ENCODE data around the gene CFAP20DC. TPM values are rescaled to one million over a fixed set of nuclear protein-coding genes. Genes with fewer than 3 reads are reported as not detected.
"Not testable (repeated sequence)": the region's sequence is repeated elsewhere in the genome, so short reads cannot be mapped to it uniquely, and the experiment has no call there.

CFAP20DC gene
- total RNA-seq, result under 1 TPM in 3 of 5 donors, not detected in 2; 0.26 to 0.51 (median 0.28) TPM
- total RNA-seq (2013), result 0.22 TPM
- total RNA-seq, result 0 to 0.89 (median 0.28) reads per million in 29 experiments

GRCh38 chr3:59049671-59050331, at the start of gene CFAP20DC:
CFAP20DC (minus strand) TSS chr3:59050025; CDS start chr3:59049631, 394 bp downstream.
- Mint-ChIP-seq H3K27ac (peak within 1 kb of the TSS; percentile 1 to 36), H3K9me3 (no peaks in the 10 kb centered on the region), H3K27me3 (no peaks in the 10 kb centered on the region), H3K4me1 (peaks cover 4 to 9% (median 8%) of the 10 kb centered on the region in 3 donors), H3K4me3 (peak within 1 kb of the TSS; percentile 72 to 77 (median 75)), H3K36me3 (no peaks in the 10 kb centered on the region)
- CTCF ChIA-PET, result no interaction called here
- Histone ChIP-seq H3K4me1 (ENCODE audit: control insufficient read depth in 1 of 2, extremely low read depth in 1 of 2, insufficient read depth in 2 of 2, low read length in 2 of 2) (peaks cover 0 to 11% of the 10 kb centered on the region in 2 experiments), H3K36me3 (ENCODE audit: control insufficient read depth in 2 of 2, extremely low read depth in 1 of 2, insufficient read depth in 1 of 2, low read length in 1 of 2) (no peaks in the 10 kb centered on the region), H3K4me3 (ENCODE audit: control insufficient read depth in 1 of 2, extremely low read depth in 1 of 2, low read length in 1 of 2) (peak within 1 kb of the TSS; percentile 63 to 71), H3K9me3 (no peaks in the 10 kb centered on the region), H3K27me3 (replicated peaks in 1 of 2; ENCODE audit: control insufficient read depth in 2 of 2, extremely low read depth in 1 of 2, insufficient read depth in 2 of 2, low read length in 1 of 2) (no peaks in the 10 kb centered on the region), H3K27ac (ENCODE audit: low read length) (peak within 1 kb of the TSS; percentile 8)
- peak; percentile 95 to 97 (median 96) for ATAC-seq (replicated peaks in 1 of 4)
- WGBS (ENCODE audit: insufficient coverage), result 6% methylated on average over 53 of the region's 60 CpGs
- POLR2A ChIA-PET, result no interaction called here
- DNase-seq, result peak; percentile 50 to 92 (median 83)

- DNase-seq; H3K4me3 ChIP-seq (ENCODE audit: control insufficient read depth in 1 of 2, extremely low read depth in 1 of 2, low read length in 1 of 2); POLR2A ChIA-PET; H3K9me3 ChIP-seq; CTCF ChIA-PET; H3K27ac ChIP-seq (ENCODE audit: low read length); H3K36me3 Mint-ChIP-seq; H3K27ac Mint-ChIP-seq; H3K27me3 ChIP-seq (replicated peaks in 1 of 2; ENCODE audit: control insufficient read depth in 2 of 2, extremely low read depth in 1 of 2, insufficient read depth in 2 of 2, low read length in 1 of 2); H3K4me1 ChIP-seq (ENCODE audit: control insufficient read depth in 1 of 2, extremely low read depth in 1 of 2, insufficient read depth in 2 of 2, low read length in 2 of 2); ATAC-seq (replicated peaks in 1 of 4); H3K4me3 Mint-ChIP-seq; H3K4me1 Mint-ChIP-seq; H3K36me3 ChIP-seq (ENCODE audit: control insufficient read depth in 2 of 2, extremely low read depth in 1 of 2, insufficient read depth in 1 of 2, low read length in 1 of 2): not testable (repeated sequence)
- Mint-ChIP-seq H3K9me3 (peaks cover 8 to 14% (median 11%) of the 10 kb centered on the region in 3 donors), H3K27me3 (peaks cover 18 to 20% of the 10 kb centered on the region in 2 donors)
- WGBS (ENCODE audit: insufficient coverage), result no CpG with 5 or more reads among the region's 1 CpG
Observed at GRCh38 chr3:59098516-59098915, 48.7 kb upstream of the CFAP20DC start.

DNA sequence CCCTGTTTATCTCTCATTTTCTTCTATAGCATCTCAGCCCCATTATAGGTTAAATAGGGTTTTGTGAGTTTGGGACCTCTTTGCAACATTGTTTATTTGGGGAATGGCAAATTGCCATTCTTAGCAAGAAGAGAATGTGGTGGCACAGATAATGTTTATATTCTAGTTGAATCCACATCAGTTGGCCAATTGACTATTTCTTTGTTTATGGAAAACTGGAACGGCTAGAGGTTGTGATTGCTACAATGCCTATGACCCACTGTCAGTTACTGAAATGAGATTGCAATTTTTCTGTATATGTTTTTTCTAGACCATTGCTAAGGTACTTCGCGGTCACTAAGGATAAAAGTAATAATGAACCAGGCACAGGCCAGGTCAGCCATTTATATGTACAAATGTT, 44.6 kb upstream of the CFAP20DC start:
- H3K36me3 ChIP-seq (ENCODE audit: control insufficient read depth in 2 of 2, extremely low read depth in 1 of 2, insufficient read depth in 1 of 2, low read length in 1 of 2), result no peaks in the 10 kb centered on the region
- no peaks in the 10 kb centered on the region for H3K36me3 Mint-ChIP-seq
- no peaks in the 10 kb centered on the region for H3K4me1 ChIP-seq (ENCODE audit: control insufficient read depth in 1 of 2, extremely low read depth in 1 of 2, insufficient read depth in 2 of 2, low read length in 2 of 2)
- POLR2A ChIA-PET, result no interaction called here
- no peak overlapping the region for H3K27ac ChIP-seq (ENCODE audit: low read length)
- peaks cover 1 to 10% of the 10 kb centered on the region in 2 donors for H3K27me3 Mint-ChIP-seq
- no peak for DNase-seq
- 88% methylated on average over 1 of the region's 3 CpGs for WGBS (ENCODE audit: insufficient coverage)
- H3K4me3 Mint-ChIP-seq, result no peak overlapping the region
- H3K9me3 ChIP-seq, result no peaks in the 10 kb centered on the region
- no peak for ATAC-seq (replicated peaks in 1 of 4)
- CTCF ChIA-PET, result no interaction called here
- no peaks in the 10 kb centered on the region for H3K4me1 Mint-ChIP-seq
- no peak overlapping the region for H3K4me3 ChIP-seq (ENCODE audit: control insufficient read depth in 1 of 2, extremely low read depth in 1 of 2, low read length in 1 of 2)
- no peaks in the 10 kb centered on the region for H3K27me3 ChIP-seq (replicated peaks in 1 of 2; ENCODE audit: control insufficient read depth in 2 of 2, extremely low read depth in 1 of 2, insufficient read depth in 2 of 2, low read length in 1 of 2)
- no peak overlapping the region for H3K27ac Mint-ChIP-seq
- H3K9me3 Mint-ChIP-seq, result peaks cover 8 to 14% (median 11%) of the 10 kb centered on the region in 3 donors

DNA sequence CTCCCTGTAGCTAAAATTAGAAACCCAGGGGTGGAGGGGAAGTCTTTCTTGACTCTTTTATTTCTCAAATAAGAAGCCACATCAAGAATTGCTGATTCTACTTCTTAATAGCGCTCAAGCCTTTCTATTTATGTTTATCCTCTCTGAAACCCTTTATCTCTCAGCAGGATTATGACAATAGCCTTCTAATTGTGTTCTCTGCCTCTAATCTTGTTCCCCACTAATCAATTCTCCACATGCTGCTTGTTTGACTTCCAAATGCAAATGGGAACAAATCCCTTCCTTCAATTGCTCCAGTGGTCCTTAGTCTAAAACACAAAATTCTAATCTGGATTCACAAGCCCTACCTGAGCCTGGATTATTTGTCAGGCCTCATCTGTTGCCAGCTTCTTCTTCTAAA, 43.7 kb upstream of the CFAP20DC start:
- Mint-ChIP-seq H3K27me3 (peaks cover 0 to 8% of the 10 kb centered on the region in 2 donors), H3K9me3 (peaks cover 8 to 14% (median 11%) of the 10 kb centered on the region in 3 donors), H3K36me3 (no peaks in the 10 kb centered on the region), H3K4me3 (no peak overlapping the region), H3K4me1 (no peaks in the 10 kb centered on the region), H3K27ac (no peak overlapping the region)
- Histone ChIP-seq H3K4me1 (ENCODE audit: control insufficient read depth in 1 of 2, extremely low read depth in 1 of 2, insufficient read depth in 2 of 2, low read length in 2 of 2) (no peaks in the 10 kb centered on the region), H3K27me3 (replicated peaks in 1 of 2; ENCODE audit: control insufficient read depth in 2 of 2, extremely low read depth in 1 of 2, insufficient read depth in 2 of 2, low read length in 1 of 2) (no peaks in the 10 kb centered on the region), H3K36me3 (ENCODE audit: control insufficient read depth in 2 of 2, extremely low read depth in 1 of 2, insufficient read depth in 1 of 2, low read length in 1 of 2) (no peaks in the 10 kb centered on the region), H3K27ac (ENCODE audit: low read length) (no peak overlapping the region), H3K4me3 (ENCODE audit: control insufficient read depth in 1 of 2, extremely low read depth in 1 of 2, low read length in 1 of 2) (no peak overlapping the region), H3K9me3 (no peaks in the 10 kb centered on the region)
- ATAC-seq (replicated peaks in 1 of 4) (no peak), DNase-seq (no peak)
- ChIA-PET CTCF (no interaction called here), POLR2A (no interaction called here)
- 50% methylated on average over 1 of the region's 1 CpG for whole genome bisulfite sequencing (ENCODE audit: insufficient coverage)

GRCh38 chr3:59088761-59089160, 38.9 kb upstream of the CFAP20DC start:
- POLR2A ChIA-PET, result no interaction called here
- H3K9me3 Mint-ChIP-seq, result no peaks in the 10 kb centered on the region

GRCh38 chr3:59085976-59086375, 36.2 kb upstream of the CFAP20DC start:
- no peak overlapping the region for H3K27ac Mint-ChIP-seq
- ATAC-seq (replicated peaks in 1 of 4) (no peak), DNase-seq (no peak)
- H3K4me3 ChIP-seq (ENCODE audit: control insufficient read depth in 1 of 2, extremely low read depth in 1 of 2, low read length in 1 of 2), result no peak overlapping the region
- WGBS (ENCODE audit: insufficient coverage), result no CpG with 5 or more reads among the region's 3 CpGs
- ChIA-PET POLR2A (no interaction called here), CTCF (no interaction called here)
- H3K27me3 ChIP-seq (replicated peaks in 1 of 2; ENCODE audit: control insufficient read depth in 2 of 2, extremely low read depth in 1 of 2, insufficient read depth in 2 of 2, low read length in 1 of 2), result peaks cover 0 to 3% of the 10 kb centered on the region in 2 experiments
- no peaks in the 10 kb centered on the region for H3K4me1 Mint-ChIP-seq
- no peaks in the 10 kb centered on the region for H3K9me3 ChIP-seq
- H3K36me3 Mint-ChIP-seq, result no peaks in the 10 kb centered on the region
- no peak overlapping the region for H3K4me3 Mint-ChIP-seq
- H3K27me3 Mint-ChIP-seq, result peaks cover 12 to 21% of the 10 kb centered on the region in 2 donors
- no peaks in the 10 kb centered on the region for H3K36me3 ChIP-seq (ENCODE audit: control insufficient read depth in 2 of 2, extremely low read depth in 1 of 2, insufficient read depth in 1 of 2, low read length in 1 of 2)
- H3K9me3 Mint-ChIP-seq, result no peaks in the 10 kb centered on the region
- H3K4me1 ChIP-seq (ENCODE audit: control insufficient read depth in 1 of 2, extremely low read depth in 1 of 2, insufficient read depth in 2 of 2, low read length in 2 of 2), result no peaks in the 10 kb centered on the region
- H3K27ac ChIP-seq (ENCODE audit: low read length), result no peak overlapping the region

More at GRCh38 chr3:59088761-59089160, 38.9 kb upstream of the CFAP20DC start:
- Mint-ChIP-seq H3K36me3 (no peaks in the 10 kb centered on the region), H3K27me3 (peaks cover 8 to 9% of the 10 kb centered on the region in 2 donors), H3K27ac (no peak overlapping the region), H3K4me1 (no peaks in the 10 kb centered on the region), H3K4me3 (no peak overlapping the region)
- no peak for DNase-seq
- Histone ChIP-seq H3K9me3 (no peaks in the 10 kb centered on the region), H3K27ac (ENCODE audit: low read length) (no peak overlapping the region), H3K4me1 (ENCODE audit: control insufficient read depth in 1 of 2, extremely low read depth in 1 of 2, insufficient read depth in 2 of 2, low read length in 2 of 2) (no peaks in the 10 kb centered on the region), H3K4me3 (ENCODE audit: control insufficient read depth in 1 of 2, extremely low read depth in 1 of 2, low read length in 1 of 2) (no peak overlapping the region), H3K27me3 (replicated peaks in 1 of 2; ENCODE audit: control insufficient read depth in 2 of 2, extremely low read depth in 1 of 2, insufficient read depth in 2 of 2, low read length in 1 of 2) (no peaks in the 10 kb centered on the region), H3K36me3 (ENCODE audit: control insufficient read depth in 2 of 2, extremely low read depth in 1 of 2, insufficient read depth in 1 of 2, low read length in 1 of 2) (no peaks in the 10 kb centered on the region)
- CTCF ChIA-PET, result no interaction called here
- no CpG with 5 or more reads among the region's 1 CpG for WGBS (ENCODE audit: insufficient coverage)
- no peak for ATAC-seq (replicated peaks in 1 of 4)
